HG03025 (cell line): ENCODE results near the gene EXOC3L4.

Experiments used
- ATAC-seq: cut with Tn5 transposase; IDR thresholded peaks from one replicate; pipeline ENCODE4 v1.9.1; 2021; ENCODE audit warnings: mild to moderate bottlenecking, moderate library complexity; ENCODE audit not compliant: unreplicated experiment, low FRiP score

Gene EXOC3L4

GRCh38 chr14:103089386-103090335, 4.9 kb upstream of the EXOC3L4 start:
- ATAC-seq: no peak

- ATAC-seq: no peak
These were observed 4.0 kb upstream of the EXOC3L4 start for GRCh38 chr14:103090481-103091020.

DNA sequence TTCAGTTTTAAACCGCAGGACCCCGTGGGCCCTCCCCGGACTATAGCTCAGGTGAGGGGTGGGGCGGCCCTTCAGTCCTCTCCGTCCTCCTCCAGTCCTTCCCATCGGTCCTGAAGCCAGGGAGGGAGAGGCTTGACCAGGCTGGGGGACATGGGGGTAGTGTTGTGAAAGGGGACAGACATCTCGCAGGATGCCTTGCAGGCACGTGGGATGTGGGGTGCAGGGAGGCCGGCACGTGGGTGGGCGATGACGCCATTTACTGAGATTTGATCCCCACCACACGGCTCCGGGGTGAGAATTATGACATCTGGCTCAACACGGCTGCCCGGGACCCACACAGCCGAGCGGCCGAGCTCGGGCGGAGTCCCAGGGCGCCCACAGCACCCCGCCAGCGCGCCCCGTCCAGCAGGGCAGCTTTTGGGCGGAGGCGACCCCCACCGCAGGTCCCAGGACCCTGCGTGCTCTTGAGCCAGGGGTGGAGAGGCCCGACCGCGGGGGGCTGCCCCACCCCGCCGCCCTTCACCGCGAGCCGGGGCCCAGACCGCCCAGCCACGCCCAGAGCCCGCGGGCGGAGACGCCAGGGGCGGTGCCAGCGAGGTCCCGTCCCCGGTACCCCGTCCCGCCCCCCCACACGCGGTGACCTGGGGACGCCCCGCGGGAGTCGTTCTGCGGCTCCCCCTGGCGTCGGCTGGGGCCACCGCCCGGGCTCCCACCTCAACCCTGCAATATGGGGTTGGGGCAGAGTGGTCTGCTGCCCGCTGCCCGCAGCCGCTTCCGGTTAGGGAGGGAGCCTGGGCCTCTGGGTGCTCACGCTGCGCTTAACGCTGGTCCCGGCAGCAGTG, 3.3 kb upstream of the EXOC3L4 start:
- ATAC-seq: no peak

GRCh38 chr14:103091883-103092222, 2.7 kb upstream of the EXOC3L4 start:
- ATAC-seq: no peak

DNA sequence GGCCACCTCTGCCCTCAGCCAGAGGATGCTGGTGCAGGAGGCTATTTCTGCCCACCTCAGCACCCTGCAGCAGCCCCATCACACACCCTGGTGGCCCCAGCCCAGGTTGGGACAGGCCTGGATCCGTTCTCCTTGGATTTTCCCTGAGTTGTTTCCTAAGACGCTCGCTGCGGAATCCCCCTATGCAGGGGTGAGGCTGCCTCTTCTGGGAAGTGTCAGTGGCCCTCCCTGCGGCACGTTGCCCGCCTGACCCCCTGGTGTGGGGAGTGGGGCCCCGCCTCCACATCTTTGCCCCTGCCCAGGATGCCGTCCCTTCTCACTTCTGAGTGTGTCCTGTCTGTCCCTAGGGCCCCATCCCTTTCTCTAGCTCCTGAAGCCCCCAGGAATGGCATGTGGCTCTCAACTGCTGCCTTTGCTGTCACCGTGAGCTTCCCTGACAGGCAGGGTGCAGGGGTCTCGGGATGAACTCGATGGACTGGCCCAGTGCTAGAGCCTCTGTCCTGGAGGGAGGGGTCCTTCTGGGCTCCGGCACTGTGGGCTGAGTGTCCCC, 594 bp upstream of the EXOC3L4 start:
- ATAC-seq: no peak

DNA sequence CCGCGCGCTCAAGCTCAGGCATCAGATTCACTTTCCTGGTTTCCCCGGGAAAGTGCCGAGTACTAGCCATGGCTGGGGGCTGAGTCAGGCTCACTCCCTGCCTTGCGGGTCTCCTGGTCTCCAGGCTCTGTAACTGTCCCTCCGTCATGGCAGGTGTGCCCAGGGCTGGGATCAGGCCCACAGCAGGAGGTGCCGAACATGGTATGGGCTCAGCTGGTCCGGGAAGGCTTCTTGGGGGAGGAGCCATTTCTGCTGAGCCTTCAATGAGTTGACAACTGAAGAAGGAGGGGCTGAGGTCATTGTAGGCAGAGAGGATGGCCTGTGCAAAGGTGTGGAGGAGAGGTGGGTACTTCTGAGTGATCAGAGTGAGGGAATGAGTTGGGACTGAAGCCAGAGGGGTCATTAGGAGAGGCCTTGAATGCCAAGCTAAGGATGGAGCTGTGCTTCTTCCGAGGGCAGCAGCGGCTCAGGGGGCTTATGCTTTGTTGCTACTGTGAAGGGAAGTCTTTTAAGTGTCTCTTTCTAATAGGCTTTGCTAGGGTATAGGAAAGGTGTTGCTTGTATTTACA, 769 bp downstream of the EXOC3L4 start:
- no peak for ATAC-seq

DNA sequence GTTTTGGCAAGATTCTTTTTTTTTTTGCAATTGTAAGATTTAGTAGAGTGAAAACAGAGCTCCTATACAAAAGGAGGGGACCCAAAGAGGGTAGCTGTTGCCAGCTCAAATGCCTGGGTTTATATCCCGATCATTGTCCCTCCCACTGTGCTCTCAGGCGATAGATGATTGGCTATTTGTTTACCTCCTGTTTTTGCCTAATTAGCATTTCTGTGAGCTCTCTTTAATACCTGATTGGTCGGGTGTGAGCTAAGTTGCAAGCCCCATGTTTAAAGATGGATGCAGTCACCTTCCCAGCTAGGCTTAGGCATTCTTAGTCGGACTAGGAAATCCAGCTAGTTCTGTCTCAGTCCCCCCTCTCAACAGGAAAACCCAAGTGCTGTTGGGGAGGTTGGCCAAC, 1.9 kb downstream of the EXOC3L4 start:
- no peak for ATAC-seq

GRCh38 chr14:103097244-103097993, 2.9 kb downstream of the EXOC3L4 start:
- no peak for ATAC-seq

GRCh38 chr14:103097994-103098957, 3.8 kb downstream of the EXOC3L4 start:
- ATAC-seq: no peak

- ATAC-seq: no peak
These were observed 4.7 kb downstream of the EXOC3L4 start for GRCh38 chr14:103099081-103099732.

- ATAC-seq: no peak
These were observed 5.3 kb downstream of the EXOC3L4 start for GRCh38 chr14:103099733-103100280.

GRCh38 chr14:103100281-103101121, 6.0 kb downstream of the EXOC3L4 start:
- ATAC-seq: no peak

- no peak for ATAC-seq
These were observed 6.9 kb downstream of the EXOC3L4 start for GRCh38 chr14:103101257-103101962.

- ATAC-seq: no peak
These were observed 7.6 kb downstream of the EXOC3L4 start for GRCh38 chr14:103101963-103102688.

DNA sequence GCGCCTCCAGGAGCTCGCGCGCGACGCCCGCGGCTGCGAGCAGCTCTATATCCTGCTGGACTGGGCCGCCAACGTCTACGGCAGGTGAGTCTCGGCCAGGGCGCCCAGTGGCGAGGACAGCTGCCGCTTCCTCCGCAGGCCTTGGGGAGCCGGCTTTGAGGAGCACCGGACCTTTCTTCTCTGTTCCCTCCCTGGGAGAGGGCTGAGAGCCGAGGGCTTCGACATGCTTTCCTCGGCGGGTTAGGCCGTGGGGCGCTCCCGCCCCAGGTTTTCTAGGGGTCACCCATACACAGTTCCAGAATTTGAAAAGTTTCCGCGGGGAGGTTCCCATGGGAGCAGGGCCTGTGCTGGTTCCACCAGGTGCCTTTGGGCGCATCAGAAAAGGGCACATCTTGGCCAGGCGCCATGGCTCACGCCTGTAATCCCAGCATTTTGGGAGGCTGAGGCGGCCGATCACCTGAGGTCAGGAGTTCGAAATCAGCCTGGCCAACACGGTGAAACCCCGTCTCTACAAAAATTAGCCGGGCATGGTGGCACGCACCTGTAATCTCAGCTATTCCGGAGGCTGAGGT, 8.2 kb downstream of the EXOC3L4 start:
- ATAC-seq: no peak
